HG02885 (cell line): ENCODE measurements around the gene ZSWIM8.

Experiments
- ATAC-seq: cut with Tn5 transposase; IDR thresholded peaks from one replicate; pipeline ENCODE4 v1.9.1; 2021; ENCODE audit warnings: mild to moderate bottlenecking; ENCODE audit not compliant: unreplicated experiment, poor library complexity

ZSWIM8 gene

DNA sequence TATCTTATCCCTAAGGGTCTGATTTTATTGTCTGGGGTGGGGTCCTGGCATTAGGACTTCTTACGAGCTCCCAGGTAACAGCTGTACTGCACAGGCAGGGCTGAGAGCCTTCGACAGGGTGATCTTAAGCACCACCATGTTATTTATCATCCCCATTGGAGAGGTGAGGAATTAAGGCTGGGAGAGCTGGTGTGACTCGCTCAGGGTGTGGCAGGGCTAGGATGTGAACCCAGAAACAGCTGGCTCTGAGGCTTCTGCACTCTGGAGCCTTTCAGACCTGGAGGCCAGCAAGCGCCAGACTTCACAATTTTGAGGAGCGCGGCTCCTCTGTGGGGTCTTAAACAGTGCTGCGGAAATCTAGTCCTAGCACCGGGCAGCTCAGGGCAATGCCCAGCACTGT is 53.4 kb downstream of the ZSWIM8 start:
- no peak for ATAC-seq

DNA sequence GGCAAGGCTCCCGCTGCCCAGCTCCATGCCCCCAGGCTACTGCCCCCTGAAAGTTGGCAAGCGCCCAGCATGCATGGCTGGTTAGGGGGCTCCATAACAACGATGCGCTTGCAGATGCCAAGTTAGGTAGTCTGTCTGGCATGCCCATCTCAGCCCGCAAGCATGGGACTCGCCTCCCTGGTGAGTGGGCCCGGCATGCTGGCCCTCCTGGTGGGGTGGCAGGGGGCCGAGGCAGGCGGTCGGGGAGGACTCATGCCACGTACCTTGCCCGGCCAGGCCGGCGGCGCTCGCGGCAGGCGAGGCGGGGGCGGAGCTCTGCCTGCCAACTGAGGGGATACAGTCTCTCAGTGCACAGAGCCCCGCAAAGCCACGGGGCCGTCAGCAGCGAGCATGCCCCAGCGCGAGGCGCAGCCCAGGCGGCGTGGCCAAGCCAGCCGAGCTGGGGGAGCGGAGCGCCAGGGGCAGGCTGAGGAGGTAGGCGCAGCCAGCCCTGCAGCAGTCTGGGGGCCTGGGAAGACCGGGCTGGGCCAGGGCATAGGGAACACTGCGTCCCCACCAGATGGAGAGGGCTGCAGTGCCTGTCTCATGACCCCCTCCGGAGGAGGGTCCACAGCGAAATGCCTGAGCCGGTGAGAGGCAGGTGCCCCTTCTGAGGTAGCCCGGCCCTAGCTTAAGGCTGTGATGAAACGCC is 54.0 kb downstream of the ZSWIM8 start:
- ATAC-seq, result no peak

DNA sequence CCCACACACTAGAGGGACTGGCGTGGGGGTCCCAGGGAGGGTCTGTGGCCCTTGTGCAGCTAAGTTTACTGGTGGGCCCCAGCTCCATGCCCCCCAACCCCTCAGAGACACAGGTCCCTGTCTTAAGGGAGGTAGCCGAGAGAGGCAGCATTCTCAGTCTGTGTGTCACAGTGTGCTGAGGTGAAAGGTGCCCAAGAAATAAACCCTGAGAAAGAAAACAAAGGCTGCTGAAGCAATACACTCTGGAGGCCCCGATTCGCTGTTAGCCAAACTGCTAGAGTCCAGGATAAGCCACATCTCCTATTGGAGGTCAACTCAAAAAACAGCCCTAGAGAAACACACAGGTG is 54.6 kb downstream of the ZSWIM8 start:
- no peak for ATAC-seq

DNA sequence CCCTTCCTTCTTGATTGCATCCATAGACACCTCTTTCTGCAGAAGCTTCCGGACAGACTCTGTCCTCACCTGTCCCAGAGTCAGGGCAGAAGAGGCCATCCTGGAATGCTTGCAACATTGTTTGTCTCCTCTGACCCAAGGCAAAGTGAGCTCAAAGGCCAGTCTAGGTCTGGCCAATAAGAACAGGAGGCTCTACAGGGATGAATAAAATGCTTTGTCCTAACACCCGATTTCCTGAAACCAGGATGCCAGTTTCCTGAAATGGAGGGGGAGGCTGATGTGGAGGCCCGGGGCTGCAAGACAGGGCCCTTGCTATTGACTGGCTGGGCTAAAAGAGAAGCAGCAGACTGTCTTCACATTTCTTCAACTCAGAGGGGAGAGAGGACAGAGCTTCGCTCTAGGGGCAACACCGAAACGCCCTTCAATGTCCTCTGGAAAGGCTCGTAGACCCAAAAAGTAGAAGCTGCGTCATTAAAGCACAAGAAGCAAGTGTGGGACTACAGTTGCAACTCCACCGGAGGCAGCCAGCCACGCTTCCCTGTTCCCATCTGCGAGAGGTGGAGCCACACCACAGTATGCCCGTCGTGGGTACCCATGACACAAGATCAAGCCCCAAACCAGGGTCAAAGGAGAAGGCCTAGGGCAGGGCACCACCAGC is 55.1 kb downstream of the ZSWIM8 start:
- no peak for ATAC-seq

DNA sequence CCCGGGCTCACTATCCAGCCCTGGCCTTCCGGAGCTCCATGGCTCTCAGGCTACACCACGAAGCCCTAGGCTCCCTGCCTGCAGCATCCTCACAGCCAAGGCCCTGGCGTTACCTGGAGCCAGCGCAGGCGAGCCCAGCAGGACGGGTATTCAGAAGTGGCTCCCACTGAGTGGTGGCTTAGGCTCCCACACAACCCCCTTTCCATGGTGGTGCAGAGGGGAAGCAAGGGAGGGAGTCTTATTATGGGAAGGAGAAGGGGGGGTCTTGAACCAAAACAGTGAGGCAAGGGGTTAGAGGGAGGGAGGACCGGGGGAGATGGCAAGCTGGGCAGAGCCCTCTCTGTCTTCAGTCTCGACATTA is 55.6 kb downstream of the ZSWIM8 start:
- ATAC-seq, result no peak

DNA sequence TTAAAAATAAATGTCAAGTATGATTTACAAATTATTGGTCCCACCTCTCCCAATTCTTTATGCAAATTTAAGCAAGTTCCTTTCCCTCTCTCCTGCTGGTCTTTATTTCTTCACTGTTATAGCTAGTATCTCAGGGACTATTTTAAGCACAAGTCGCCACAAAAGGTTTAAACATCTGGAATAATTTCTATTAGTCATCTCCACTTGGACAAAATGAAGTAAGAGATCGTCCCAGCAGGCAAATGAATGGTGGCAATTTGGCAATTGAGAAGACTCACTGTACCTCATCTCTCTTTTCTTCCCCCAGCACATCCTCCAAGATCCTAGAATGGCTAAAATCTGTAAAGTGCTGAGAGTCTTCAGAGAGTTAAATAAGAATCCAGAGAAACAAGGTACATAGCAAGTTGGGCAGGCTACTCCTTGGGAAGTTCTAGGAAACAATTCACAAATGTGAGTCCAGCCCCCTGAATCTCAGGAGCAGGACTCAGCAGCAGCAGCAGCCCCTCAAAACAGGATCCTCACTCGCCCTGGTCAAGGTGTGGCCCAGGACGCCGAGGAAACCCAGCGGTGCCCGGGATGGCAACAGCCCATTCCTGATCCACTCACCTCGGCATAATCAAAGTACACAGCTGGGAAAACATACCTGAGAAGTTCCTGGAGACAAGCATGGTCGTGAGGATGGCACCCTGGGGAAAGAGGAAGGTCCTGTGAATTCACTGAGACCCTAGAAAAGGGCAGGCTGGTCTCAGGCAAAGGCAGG is 56.3 kb downstream of the ZSWIM8 start:
- ATAC-seq, result no peak

DNA sequence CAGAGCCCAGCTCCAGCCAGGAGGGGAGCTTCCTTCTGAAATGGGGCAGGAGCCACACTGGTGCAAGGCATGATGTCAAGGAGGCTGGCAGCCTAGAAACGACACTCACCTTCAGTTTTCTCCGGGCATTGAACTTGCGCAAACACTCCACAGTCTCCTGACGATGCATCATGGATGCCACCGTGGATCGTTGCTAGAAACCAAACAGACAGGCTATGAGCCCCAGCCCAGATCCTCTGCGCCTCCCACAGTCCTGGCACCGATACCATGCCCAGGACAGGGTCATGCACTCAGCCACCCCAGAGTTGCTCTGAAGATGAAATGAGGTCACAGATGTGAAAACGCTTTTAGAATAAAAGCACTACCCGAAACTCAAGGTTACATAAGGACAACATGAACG is 56.9 kb downstream of the ZSWIM8 start:
- no peak for ATAC-seq

DNA sequence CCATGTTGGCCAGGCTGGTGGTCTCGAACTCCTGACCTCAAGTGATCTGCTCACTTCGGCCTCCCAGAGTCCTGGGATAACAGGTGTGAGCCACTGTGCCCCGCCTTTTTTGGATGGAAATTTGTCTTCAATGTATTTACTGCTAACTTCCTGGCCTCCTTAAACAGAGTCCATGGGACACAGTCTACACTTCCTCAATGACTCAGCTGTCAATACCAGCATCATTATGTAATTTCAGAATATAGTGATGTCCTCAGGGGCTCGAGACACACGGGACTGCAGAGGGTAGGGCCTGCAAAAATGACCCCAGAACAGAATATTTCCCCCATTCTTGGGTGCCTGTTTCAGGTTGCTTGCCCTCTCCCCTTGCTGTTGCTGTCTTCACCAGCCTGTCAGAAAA is 57.9 kb downstream of the ZSWIM8 start:
- no peak for ATAC-seq

DNA sequence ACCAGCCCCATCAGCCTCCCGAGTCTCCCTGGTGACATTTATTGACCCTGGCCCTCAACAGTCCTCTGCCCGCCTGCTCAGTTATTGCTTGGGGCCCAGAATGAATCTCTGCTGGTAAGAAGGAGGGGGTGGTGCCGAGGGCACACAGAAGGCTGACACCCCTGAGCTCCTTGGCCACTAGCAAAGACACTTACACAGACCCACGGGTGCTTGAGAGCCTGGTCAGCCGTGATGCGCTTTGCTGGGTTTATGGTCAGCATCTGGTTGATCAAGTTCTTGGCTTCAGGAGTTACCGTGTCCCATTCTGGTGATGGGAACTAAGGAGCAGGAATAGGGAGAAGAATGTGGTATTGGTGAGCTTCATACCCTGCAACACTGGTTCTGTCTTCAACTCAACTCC is 61.6 kb downstream of the ZSWIM8 start:
- ATAC-seq, result no peak

DNA sequence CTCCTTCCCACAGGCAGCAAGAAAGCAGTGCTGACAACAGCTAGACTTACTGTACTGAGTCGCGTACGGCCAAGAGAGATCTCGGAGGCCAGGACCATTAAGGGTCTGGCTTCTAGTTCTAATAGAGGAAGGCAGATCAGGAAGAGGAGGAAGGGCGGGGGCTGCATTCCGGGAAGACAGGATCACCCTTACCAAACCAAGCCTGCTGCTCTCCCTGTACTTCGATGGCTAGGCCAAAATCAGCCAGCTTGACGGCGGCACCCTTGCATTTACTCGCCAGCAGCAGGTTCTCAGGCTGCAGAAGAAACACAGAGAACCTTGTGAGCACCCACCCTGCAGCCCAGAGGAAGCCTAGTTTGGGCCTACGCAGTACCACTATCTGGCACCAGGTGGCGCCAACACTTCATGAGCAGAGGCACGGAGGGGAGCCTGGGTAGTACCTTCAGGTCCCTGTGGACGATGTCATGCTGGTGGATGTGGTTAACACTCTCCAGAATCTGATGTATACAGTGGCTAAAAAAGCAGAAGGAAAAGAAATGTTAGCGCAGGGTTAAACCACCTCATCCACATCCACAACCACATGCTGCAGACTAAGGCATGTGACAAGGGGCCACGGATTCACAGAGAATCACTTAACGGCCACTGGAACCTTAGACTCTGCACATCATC is 63.5 kb downstream of the ZSWIM8 start:
- peak; percentile 90 for ATAC-seq

DNA sequence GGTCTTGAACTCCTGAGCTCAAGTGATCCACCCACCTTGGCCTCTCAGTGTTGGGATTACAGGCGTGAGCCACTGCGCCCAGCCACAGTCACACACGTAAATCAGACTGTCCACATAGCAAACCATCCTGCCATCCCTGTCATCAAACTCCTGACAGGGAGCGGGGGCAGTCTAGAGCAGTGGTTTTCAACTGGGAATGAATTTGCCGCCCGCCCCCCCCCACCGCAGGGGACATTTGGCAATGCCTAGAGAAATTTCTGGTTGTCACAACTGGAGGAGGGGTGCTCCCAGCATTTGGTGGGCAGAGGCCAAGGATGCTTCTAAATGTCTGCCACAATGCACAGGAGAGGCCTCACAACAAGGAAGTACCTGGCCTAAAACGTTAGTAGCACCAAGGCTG is 64.8 kb downstream of the ZSWIM8 start:
- ATAC-seq, result no peak

DNA sequence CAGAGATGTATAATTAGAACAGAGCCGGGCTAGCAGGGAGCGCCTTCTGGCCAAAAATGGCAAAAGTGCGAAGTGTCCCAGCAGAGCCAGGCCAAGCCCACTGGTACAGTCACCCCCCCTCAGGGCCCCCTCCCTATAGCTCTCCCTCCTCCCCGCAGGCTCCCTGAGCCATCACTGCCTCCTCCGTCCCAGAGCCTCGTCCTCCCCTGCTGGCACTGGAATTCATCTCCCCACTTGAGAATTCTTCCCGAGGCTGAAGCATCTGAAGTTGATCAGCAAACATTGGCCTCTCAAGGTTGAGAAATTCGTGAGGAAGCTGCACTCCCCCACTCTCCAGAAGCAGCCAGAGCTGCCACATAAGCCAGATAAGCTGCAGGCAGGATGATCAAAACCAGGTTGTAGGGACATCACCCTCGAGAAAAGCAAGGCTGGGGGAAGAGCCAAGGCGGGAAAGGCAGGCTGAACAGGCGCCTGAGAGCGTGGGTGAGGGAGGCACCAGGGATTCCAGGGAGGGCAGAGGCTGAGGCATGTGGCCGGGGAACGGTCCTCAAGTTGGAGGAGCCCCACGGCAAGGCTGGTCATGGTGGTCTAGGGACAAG is 65.6 kb downstream of the ZSWIM8 start:
- no peak for ATAC-seq
